ENCODE results near the gene NFU1. TPM values are rescaled to one million over a fixed set of nuclear protein-coding genes. Genes with fewer than 3 reads are reported as not detected.

Gene NFU1
- total RNA-seq, 1 experiment from 2014 or later = 35.1 TPM

- DNase-seq = no peak
- POLR2A ChIA-PET (ENCODE audit: unreplicated experiment) = no interaction called here
- Histone ChIP-seq H3K79me2 (ENCODE audit: low read depth) (no peaks in the 10 kb centered on the region), H3K27ac (no peak overlapping the region), H3K9me2 (ENCODE audit: insufficient read depth) (no peaks in the 10 kb centered on the region), H3K27me3 (ENCODE audit: insufficient read depth, low read depth) (no peaks in the 10 kb centered on the region), H3K9me3 (ENCODE audit: insufficient read depth, low read depth) (no peaks in the 10 kb centered on the region), H3K4me2 (no peak overlapping the region), H3K4me1 (replicated peaks; ENCODE audit: insufficient read depth) (no peaks in the 10 kb centered on the region), H3K36me3 (ENCODE audit: low read depth) (peaks cover 67% of the 10 kb centered on the region), H2AFZ (no peak overlapping the region), H3F3A (ENCODE audit: insufficient read depth, low read depth) (0 out of 2 replicates have a peak, but pooled peaks cover 5% of the 10 kb centered on the region), H3K4me3 (no peak overlapping the region), H4K20me1 (ENCODE audit: insufficient read depth) (peaks cover 35% of the 10 kb centered on the region)
- no peak for TF ChIP-seq CTCF (conservative IDR thresholded peaks at IDR 0.05)
- no peak for TF ChIP-seq EZH2 (IDR thresholded peaks at IDR 0.05; ENCODE audit: low read depth)
- BruUV-seq (replicated peaks) = no TSS peak
- intact Hi-C loops (cut with micrococcal nuclease; ENCODE audit: unreplicated experiment) = no loop called here
- CTCF ChIA-PET = no interaction called here
These were observed 88.5 kb downstream of the NFU1 start for GRCh38 chr2:69348781-69349180.

Other genes starting within 250 kb of the NFU1 start
- 58.3 and 60.2 TPM in 2 replicates for gene GFPT1, start 50.2 kb downstream of the NFU1 start, total RNA-seq (2021)
- 50.3 and 66.6 TPM in 2 replicates for gene AAK1, start 206.3 kb upstream of the NFU1 start, total RNA-seq (2021)

All from PC-9 (cell line).